ENCODE data around the gene TMEM17. TPM values are rescaled to one million over a fixed set of nuclear protein-coding genes. Genes with fewer than 3 reads are reported as not detected.

Gene TMEM17
- polyA plus RNA-seq, 2 of the 4 experiments (the other 2 are of a cell fraction) = 5.2 to 10.2 TPM

DNA sequence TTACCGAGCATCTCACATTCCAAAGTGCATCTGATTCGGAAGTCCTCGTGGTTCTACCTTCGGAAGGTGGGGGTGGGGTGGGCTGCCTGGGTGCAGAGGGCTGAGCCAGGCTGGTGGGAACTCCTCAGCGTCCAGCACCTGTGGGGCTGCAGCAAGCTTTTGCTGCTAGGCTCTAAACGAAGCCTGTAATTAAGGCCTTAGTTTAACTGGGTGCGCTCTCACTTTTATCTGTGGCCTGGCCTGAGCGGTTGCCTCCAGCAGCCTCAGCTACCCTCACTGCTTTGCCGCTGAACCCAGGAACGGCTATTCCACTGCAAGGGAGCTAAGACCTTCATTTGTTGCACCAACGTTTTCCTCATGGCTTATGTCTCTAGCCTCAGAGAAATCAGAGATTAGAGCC, 48.4 kb downstream of the TMEM17 start:
- Histone ChIP-seq H3K4me3 (peak overlapping the region; percentile 46), H3K4me2 (peak overlapping the region; percentile 84), H3K4me1 (peaks cover 39% of the 10 kb centered on the region), H3K9me3 (no peaks in the 10 kb centered on the region), H3K27ac (peak overlapping the region; percentile 95 to 99)
- DNase-seq (ENCODE audit: low read depth in 1 of 2, low spot score in 1 of 2) (no peak), FAIRE-seq (no peak), ATAC-seq (no peak; a peak in 1 of 6 replicates)
- peak in 1 of 2 experiments; percentile 3; a peak in 1 of 5 replicates for TF ChIP-seq JUN (IDR thresholded peaks at IDR 0.05)
- TF ChIP-seq HOXB5 (CRISPR knock-in tag; IDR thresholded peaks at IDR 0.05) = no peak
- TF ChIP-seq EP300 (IDR thresholded peaks at IDR 0.05) = no peak
- no peak for TF ChIP-seq RNF2 (IDR thresholded peaks at IDR 0.05; ENCODE audit: borderline replicate concordance, low read depth)
- TF ChIP-seq HES2 (IDR thresholded peaks at IDR 0.05) = no peak
- TF ChIP-seq, protein P1, sequence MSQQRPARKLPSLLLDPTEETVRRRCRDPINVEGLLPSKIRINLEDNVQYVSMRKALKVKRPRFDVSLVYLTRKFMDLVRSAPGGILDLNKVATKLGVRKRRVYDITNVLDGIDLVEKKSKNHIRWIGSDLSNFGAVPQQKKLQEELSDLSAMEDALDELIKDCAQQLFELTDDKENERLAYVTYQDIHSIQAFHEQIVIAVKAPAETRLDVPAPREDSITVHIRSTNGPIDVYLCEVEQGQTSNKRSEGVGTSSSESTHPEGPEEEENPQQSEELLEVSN (IDR thresholded peaks at IDR 0.05; ENCODE audit: borderline replicate concordance, low read depth) = no peak
- no peak for TF ChIP-seq PHF8 (IDR thresholded peaks at IDR 0.05; ENCODE audit: borderline replicate concordance, low read depth)
- no peak for TF ChIP-seq RAD21 (conservative IDR thresholded peaks at IDR 0.05 in 1 of 2, IDR thresholded peaks at IDR 0.05 in 1 of 2)
- TF ChIP-seq CHD2 (IDR thresholded peaks at IDR 0.05; ENCODE audit: low read length, partially characterized antibody) = no peak
- 65% methylated on average over 8 of the region's 11 CpGs for WGBS (ENCODE audit: missing lambda C conversion rate)
- ChIA-PET POLR2A (interaction anchor here (0.6 to 2.4 kb wide), 9 partner anchors 48 to 356 kb away, joined by 3 to 22 read pairs (median 12); partner anchors contain the start of genes EHBP1 and TMEM17), CTCF (interaction anchor here (0.5 to 14.3 kb wide), 77 partner anchors 11 to 1161 kb away, joined by 3 to 318 read pairs (median 6); partner anchors contain the start of genes EHBP1 and TMEM17)

- peaks cover 42% of the 10 kb centered on the region for H3K4me1 ChIP-seq
- DNase-seq (ENCODE audit: low read depth in 1 of 2, low spot score in 1 of 2) = peak; percentile 79 to 85
- FAIRE-seq = no peak
- POLR2A ChIA-PET = interaction anchor here (0.6 to 2.4 kb wide), 9 partner anchors 49 to 355 kb away, joined by 3 to 22 read pairs (median 12); partner anchors contain the start of genes EHBP1 and TMEM17
- CTCF ChIA-PET = interaction anchor here (0.6 to 14.3 kb wide), 105 partner anchors 11 to 1388 kb away, joined by 3 to 318 read pairs (median 5); partner anchors contain the start of genes EHBP1 and TMEM17
- peak; percentile 91 to 96 for ATAC-seq
- H3K4me3 ChIP-seq = peak overlapping the region; percentile 46
- H3K9me3 ChIP-seq = no peaks in the 10 kb centered on the region
- peak overlapping the region; percentile 95 to 99 for H3K27ac ChIP-seq
- whole genome bisulfite sequencing (ENCODE audit: missing lambda C conversion rate) = 7% methylated on average over 29 of the region's 52 CpGs
- H3K4me2 ChIP-seq = peak overlapping the region; percentile 84
- TF ChIP-seq RCOR1 (IDR thresholded peaks at IDR 0.05; ENCODE audit: low read depth, low read length) (no peak), EP300 (IDR thresholded peaks at IDR 0.05) (0 out of 5 replicates have a peak, but pooled peaks of 1 of the 2 experiments have one; percentile 18), CHD4 (IDR thresholded peaks at IDR 0.05; ENCODE audit: borderline replicate concordance) (peak; percentile 41; the same call in 1 of the 2 replicates), ATOH8 (CRISPR knock-in tag; IDR thresholded peaks at IDR 0.05; ENCODE audit: low read depth) (no peak), NPAS2 (CRISPR knock-in tag; IDR thresholded peaks at IDR 0.05; ENCODE audit: borderline replicate concordance) (no peak), BCL3 (IDR thresholded peaks at IDR 0.05) (0 out of 3 replicates have a peak, but pooled peaks have one; percentile 9), SMC3 (IDR thresholded peaks at IDR 0.05) (peak; percentile 100), PHF8 (IDR thresholded peaks at IDR 0.05; ENCODE audit: borderline replicate concordance, low read depth) (no peak; the same call in 1 of the 2 replicates), MYC (IDR thresholded peaks at IDR 0.05; ENCODE audit: borderline replicate concordance, low read length) (peak; percentile 61; the same call in 1 of the 2 replicates), JUN (IDR thresholded peaks at IDR 0.05) (peak; percentile 35 to 82; a peak in 4 of 5 replicates), CBX2 (IDR thresholded peaks at IDR 0.05; ENCODE audit: borderline replicate concordance, low read depth) (no peak), HMGXB4 (CRISPR knock-in tag; IDR thresholded peaks at IDR 0.05; ENCODE audit: borderline replicate concordance) (peak; percentile 88; the same call in 1 of the 2 replicates), REST (IDR thresholded peaks at IDR 0.05) (no peak), POLR2A (IDR thresholded peaks at IDR 0.05; ENCODE audit: low read length) (peak; percentile 28; the same call in 1 of the 2 replicates), CHD2 (IDR thresholded peaks at IDR 0.05; ENCODE audit: low read length, partially characterized antibody) (no peak), HOXB13 (CRISPR knock-in tag; IDR thresholded peaks at IDR 0.05; ENCODE audit: low read depth) (peak; percentile 34; the same call in 1 of the 2 replicates)
- TF ChIP-seq, protein P2, sequence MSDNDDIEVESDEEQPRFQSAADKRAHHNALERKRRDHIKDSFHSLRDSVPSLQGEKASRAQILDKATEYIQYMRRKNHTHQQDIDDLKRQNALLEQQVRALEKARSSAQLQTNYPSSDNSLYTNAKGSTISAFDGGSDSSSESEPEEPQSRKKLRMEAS (IDR thresholded peaks at IDR 0.05) = peak; percentile 84
Observed at GRCh38 chr2:62456721-62457539, 49.1 kb downstream of the TMEM17 start.
